Transverse colon (tissue), 4 donors: Measurements from ENCODE around the gene LDHAL6B. TPM values are rescaled to one million over a fixed set of nuclear protein-coding genes. Genes with fewer than 3 reads are reported as not detected.
A peak's percentile ranks its signal among the peaks of the same experiment; 100 is the strongest.

ENCODE experiments used
- DNase-seq: peaks from one replicate; pipeline ENCODE4 v3.0.0-alpha.2; 2019
- H3K27ac ChIP-seq, 4 donors: fragments of 200-600 bp; sonication (generic); 2 replicates each; pipeline ENCODE4 v1.5.1; 2016 to 2018; ENCODE audit warnings: inconsistent platforms in 4 of 4
- H3K27me3 ChIP-seq: fragments of 200-600 bp; sonication (generic); 2 replicates; pipeline ENCODE4 v1.5.1; 2017; ENCODE audit warnings: inconsistent platforms
- H3K36me3 ChIP-seq, 4 donors: fragments of 200-600 bp; sonication (generic); 2 replicates each; pipeline ENCODE4 v1.5.1; 2017 to 2019; ENCODE audit warnings: inconsistent platforms in 4 of 4
- H3K4me1 ChIP-seq, 4 donors: fragments of 200-600 bp; sonication (generic); 2 replicates each; pipeline ENCODE4 v1.5.1; 2017 to 2020; ENCODE audit warnings: inconsistent platforms in 4 of 4
- H3K4me3 ChIP-seq, 4 donors: fragments of 200-600 bp; sonication (generic); 1 replicate in 1 of 4; 2 replicates in 3 of 4; pipeline versions ENCODE4 v1.5.1 to v1.6.1; 2017 to 2019; ENCODE audit warnings: inconsistent platforms in 4 of 4
- H3K9me3 ChIP-seq, 2 donors: fragments of 200-600 bp; sonication (generic); 2 replicates each; pipeline ENCODE4 v1.5.1; 2017 to 2019; ENCODE audit warnings: inconsistent platforms in 2 of 2
- EP300 ChIP-seq: sonication (generic); formaldehyde crosslinking; IDR thresholded peaks from one replicate; pipeline ENCODE4 v1.6.1; 2017; ENCODE audit warnings: antibody characterized with exemption, low read depth
- POLR2A ChIP-seq: fragments of 450-650 bp; IDR thresholded peaks from one replicate; pipeline ENCODE4 v1.6.1; 2016; ENCODE audit warnings: antibody characterized with exemption, mild to moderate bottlenecking, moderate library complexity
- POLR2AphosphoS5 ChIP-seq, 3 donors: sonication (generic); formaldehyde crosslinking; IDR thresholded peaks; one replicate each; pipeline ENCODE4 v1.6.1; 2016; ENCODE audit warnings: antibody characterized with exemption in 3 of 3
- WGBS, 2 donors: methylation state at CpG; one replicate each; pipeline ENCODE4 v1.1.5; 2018; ENCODE audit warnings: low coverage in 1 of 2; 5-methylcytosine and 5-hydroxymethylcytosine counted together
- in situ Hi-C, 4 donors: fragments of 200-750 bp; cut with MboI; loops; one replicate each; pipeline versions ENCODE4 v1.15.0 to v1.15.1; 2017; ENCODE audit warnings: low sequenced_read_pairs in 3 of 4, low pct_ligation_motif_present in 1 of 4, low pct_unique_long_range_greater_than_20kb in 1 of 4
- intact Hi-C: fragments of 100-400 bp; cut with DNase I; formaldehyde crosslinking; loops from one replicate; pipeline ENCODE4 v1.15.1; 2023; ENCODE audit warnings: low total_unique reads
- total RNA-seq, 4 donors: library from RNA; depleted of rRNA; stranded (reverse); fragments of >200 nt; gene quantifications; one replicate each; pipeline ENCODE4 v1.1.0, GENCODE V29; 2016
- TF ChIP-seq, protein P1 (sequence below), 5 experiments: fragments of 200-600 bp in 3 of 5; fragments of 450-650 bp in 2 of 5; sonication (generic) in 3 of 5; IDR thresholded peaks; 1 replicate in 2 of 5; 2 replicates in 3 of 5; pipeline ENCODE4 v1.5.1; 2016 to 2017; ENCODE audit warnings: antibody characterized with exemption in 5 of 5, inconsistent platforms in 3 of 5, mild to moderate bottlenecking in 2 of 5, moderate library complexity in 1 of 5

The LDHAL6B gene
- total RNA-seq, 4 donors from 2014 or later = not detected

- H3K9me3 ChIP-seq = no peaks in the 10 kb centered on the region
- H3K4me1 ChIP-seq = peaks cover 0 to 5% (median 2%) of the 10 kb centered on the region in 4 donors
- in situ Hi-C loops (no loop called here), intact Hi-C loops (no loop called here)
- TF ChIP-seq EP300 (no peak), POLR2A (no peak), POLR2AphosphoS5 (IDR thresholded peaks at IDR 0.05) (peak in 2 of 3 donors; percentile 22 to 37)
- TF ChIP-seq, protein P1, sequence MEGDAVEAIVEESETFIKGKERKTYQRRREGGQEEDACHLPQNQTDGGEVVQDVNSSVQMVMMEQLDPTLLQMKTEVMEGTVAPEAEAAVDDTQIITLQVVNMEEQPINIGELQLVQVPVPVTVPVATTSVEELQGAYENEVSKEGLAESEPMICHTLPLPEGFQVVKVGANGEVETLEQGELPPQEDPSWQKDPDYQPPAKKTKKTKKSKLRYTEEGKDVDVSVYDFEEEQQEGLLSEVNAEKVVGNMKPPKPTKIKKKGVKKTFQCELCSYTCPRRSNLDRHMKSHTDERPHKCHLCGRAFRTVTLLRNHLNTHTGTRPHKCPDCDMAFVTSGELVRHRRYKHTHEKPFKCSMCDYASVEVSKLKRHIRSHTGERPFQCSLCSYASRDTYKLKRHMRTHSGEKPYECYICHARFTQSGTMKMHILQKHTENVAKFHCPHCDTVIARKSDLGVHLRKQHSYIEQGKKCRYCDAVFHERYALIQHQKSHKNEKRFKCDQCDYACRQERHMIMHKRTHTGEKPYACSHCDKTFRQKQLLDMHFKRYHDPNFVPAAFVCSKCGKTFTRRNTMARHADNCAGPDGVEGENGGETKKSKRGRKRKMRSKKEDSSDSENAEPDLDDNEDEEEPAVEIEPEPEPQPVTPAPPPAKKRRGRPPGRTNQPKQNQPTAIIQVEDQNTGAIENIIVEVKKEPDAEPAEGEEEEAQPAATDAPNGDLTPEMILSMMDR (IDR thresholded peaks at IDR 0.05) = no peak
- H3K27ac ChIP-seq = peak overlapping the region in 3 of 4 donors; percentile 5 to 42 (median 13)
- peaks cover 0 to 41% (median 18%) of the 10 kb centered on the region in 4 donors for H3K36me3 ChIP-seq
- no peak overlapping the region for H3K4me3 ChIP-seq
- no peaks in the 10 kb centered on the region for H3K27me3 ChIP-seq
- no peak for DNase-seq
- WGBS, 2 donors = 91% methylated on average over 7 of the region's 7 CpGs; no CpG with 5 or more reads in 1 of the 2 donors
Observed at GRCh38 chr15:59190291-59190690, 16.4 kb upstream of the LDHAL6B start.

DNA sequence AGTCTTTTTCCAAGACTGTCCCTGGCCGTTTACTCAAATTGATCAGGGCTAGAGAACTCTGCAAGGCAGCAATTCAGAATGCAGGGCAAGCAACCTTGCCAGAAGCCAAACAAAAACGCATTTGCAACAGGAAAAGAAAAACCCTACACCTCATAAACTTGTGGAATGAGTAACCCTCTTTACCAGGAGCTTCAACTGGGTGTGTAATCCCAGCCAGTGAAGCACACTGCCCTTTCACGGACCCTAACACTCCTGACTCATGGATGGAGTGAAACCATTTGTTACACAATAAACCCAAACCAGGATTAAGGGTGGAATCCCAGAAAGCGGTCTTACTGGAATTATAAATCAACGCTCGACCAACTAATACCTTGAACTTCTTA, 14.8 kb upstream of the LDHAL6B start:
- H3K36me3 ChIP-seq = peaks cover 0 to 52% (median 20%) of the 10 kb centered on the region in 4 donors
- TF ChIP-seq POLR2A (no peak), EP300 (no peak), POLR2AphosphoS5 (IDR thresholded peaks at IDR 0.05) (no peak)
- TF ChIP-seq, protein P1 (IDR thresholded peaks at IDR 0.05) = no peak
- intact Hi-C loops = no loop called here

GRCh38 chr15:59194639-59195325, 11.9 kb upstream of the LDHAL6B start:
- Histone ChIP-seq H3K27me3 (no peaks in the 10 kb centered on the region), H3K36me3 (peaks cover 0 to 38% (median 16%) of the 10 kb centered on the region in 4 donors), H3K4me3 (no peak overlapping the region), H3K9me3 (no peaks in the 10 kb centered on the region), H3K4me1 (peaks cover 0 to 5% (median 2%) of the 10 kb centered on the region in 4 donors), H3K27ac (no peak overlapping the region)
- in situ Hi-C loops (no loop called here), intact Hi-C loops (no loop called here)
- no peak for DNase-seq
- TF ChIP-seq EP300 (no peak), POLR2AphosphoS5 (IDR thresholded peaks at IDR 0.05) (no peak), POLR2A (no peak)
- TF ChIP-seq, protein P1 (IDR thresholded peaks at IDR 0.05) = no peak
- WGBS, 2 donors = 87 to 89% methylated on average over 6 to 10 of the region's 10 CpGs

More for the DNA sequence above, 14.8 kb upstream of the LDHAL6B start:
- WGBS, 2 donors = 61 to 83% methylated on average over 2 to 6 of the region's 6 CpGs
- no peak overlapping the region for H3K4me3 ChIP-seq
- H3K27me3 ChIP-seq = no peaks in the 10 kb centered on the region
- in situ Hi-C loops = no loop called here
- no peak for DNase-seq
- peaks cover 0 to 5% (median 2%) of the 10 kb centered on the region in 4 donors for H3K4me1 ChIP-seq
- peak overlapping the region in 3 of 4 donors; percentile 1 to 19 (median 5) for H3K27ac ChIP-seq
- no peaks in the 10 kb centered on the region for H3K9me3 ChIP-seq

GRCh38 chr15:59196416-59196815, 10.2 kb upstream of the LDHAL6B start:
- intact Hi-C loops = no loop called here
- 82 to 89% methylated on average over 1 to 2 of the region's 2 CpGs for WGBS, 2 donors

More at GRCh38 chr15:59196416-59196815, 10.2 kb upstream of the LDHAL6B start:
- H3K36me3 ChIP-seq = peaks cover 0 to 31% (median 14%) of the 10 kb centered on the region in 4 donors
- no peaks in the 10 kb centered on the region for H3K27me3 ChIP-seq
- H3K4me3 ChIP-seq = no peak overlapping the region
- no peak for DNase-seq
- H3K4me1 ChIP-seq = peaks cover 0 to 4% (median 2%) of the 10 kb centered on the region in 4 donors
- no peak for TF ChIP-seq EP300
- TF ChIP-seq, protein P1 (IDR thresholded peaks at IDR 0.05) = no peak
- H3K27ac ChIP-seq = no peak overlapping the region
- in situ Hi-C loops = no loop called here
- H3K9me3 ChIP-seq = no peaks in the 10 kb centered on the region
